ENCODE results near the gene GRPEL2. TPM values are rescaled to one million over a fixed set of nuclear protein-coding genes. Genes with fewer than 3 reads are reported as not detected.

Gene GRPEL2
- polyA plus RNA-seq, 10 donors, result 11.4 to 26.9 (median 16.5) TPM

DNA sequence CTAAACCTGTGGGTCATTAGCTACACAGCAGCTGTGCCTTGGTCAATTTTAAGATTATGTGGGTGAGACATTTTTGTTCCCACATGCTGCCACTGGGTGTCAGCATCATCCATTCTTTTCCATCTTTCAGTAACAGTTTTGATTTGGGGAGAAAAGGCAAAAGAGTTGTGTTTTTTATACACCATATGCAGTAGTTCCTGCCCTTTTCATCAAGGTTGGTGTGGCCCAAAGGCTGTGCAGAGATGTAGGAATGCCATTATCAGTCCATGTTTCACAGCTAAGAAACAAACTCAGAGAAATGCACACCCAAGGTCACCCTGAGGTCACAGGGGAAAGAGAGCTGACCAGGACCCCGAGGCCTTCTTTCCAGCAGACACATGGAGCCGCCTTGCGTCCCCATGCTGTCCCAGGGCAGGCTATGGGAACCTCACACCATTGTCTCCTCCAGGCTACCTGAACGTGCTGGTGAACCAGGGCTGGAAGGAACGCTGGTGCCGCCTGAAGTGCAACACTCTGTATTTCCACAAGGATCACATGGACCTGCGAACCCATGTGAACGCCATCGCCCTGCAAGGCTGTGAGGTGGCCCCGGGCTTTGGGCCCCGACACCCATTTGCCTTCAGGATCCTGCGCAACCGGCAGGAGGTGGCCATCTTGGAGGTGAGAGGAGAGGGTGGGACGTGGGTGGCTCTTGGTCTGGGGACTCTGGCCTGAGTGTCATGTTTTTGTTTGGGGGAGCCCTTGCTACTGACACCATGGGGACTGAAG, 27.8 kb upstream of the GRPEL2 start:
- DNase-seq, result peak in 2 of 3 donors; percentile 57 to 76

DNA sequence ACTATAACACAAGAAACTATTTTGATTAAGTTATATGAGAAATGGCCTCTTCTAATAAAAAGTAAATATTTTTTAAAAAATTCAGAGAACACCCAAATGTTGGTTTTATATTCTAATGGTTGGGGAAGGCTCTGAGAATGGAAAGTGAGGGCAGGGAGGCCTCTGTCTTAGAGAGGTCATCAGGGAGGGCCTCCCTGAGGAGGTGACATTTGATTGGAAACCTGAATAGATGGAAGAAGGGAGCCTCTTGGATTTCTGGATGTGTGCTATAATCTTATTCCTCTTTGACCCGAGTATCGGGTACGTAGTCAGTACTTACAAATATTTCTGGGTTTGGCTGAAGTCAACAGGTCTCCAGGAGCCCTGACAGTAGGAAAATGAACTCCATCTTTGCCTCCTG, 26.1 kb upstream of the GRPEL2 start:
- no peak for DNase-seq

DNA sequence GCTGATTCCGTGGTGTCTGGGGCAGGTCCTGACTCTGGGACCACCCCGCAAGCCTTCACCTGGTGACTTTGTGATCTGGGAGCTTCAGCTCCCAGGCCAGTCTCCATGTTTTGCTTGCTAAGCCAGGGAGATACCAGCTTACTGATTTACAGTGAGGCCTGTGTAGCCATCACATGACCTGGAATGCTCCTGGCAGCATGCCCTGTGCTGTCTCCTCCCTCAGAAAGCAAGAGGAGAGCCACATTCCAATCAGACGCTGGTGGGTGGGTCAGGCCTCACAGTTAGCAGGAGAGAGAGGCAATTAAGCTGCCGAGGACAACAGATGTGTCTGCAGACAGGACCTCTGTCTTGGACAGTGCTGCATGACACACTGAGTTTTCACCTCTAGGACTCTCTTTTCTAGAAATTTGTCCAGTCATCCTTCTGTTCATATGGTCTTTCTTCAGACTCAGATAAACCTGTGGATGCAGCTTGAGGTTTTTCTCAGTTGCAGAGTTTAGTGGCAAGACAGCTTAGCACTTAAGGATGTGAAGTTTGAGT, 24.4 kb upstream of the GRPEL2 start:
- peak; percentile 82 to 94 (median 87) for DNase-seq

DNA sequence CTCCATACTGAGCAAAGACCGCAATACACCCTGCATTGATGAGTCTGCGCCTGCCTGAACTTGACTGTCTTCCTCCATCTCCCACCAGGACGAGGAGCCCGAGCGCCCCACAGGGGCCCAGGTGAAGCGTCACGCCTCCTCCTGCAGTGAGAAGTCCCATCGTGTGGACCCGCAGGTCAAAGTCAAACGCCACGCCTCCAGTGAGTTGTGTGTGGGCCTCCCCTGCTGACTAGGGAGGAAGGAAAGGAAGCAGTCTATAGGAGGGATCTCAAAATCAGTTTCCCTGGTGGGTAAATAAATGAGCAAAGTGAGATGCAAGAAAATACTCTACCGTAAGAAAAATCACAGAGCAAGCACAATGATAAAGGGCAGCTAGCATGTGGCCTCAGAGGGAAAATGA, 22.8 kb upstream of the GRPEL2 start:
- DNase-seq, result no peak

DNA sequence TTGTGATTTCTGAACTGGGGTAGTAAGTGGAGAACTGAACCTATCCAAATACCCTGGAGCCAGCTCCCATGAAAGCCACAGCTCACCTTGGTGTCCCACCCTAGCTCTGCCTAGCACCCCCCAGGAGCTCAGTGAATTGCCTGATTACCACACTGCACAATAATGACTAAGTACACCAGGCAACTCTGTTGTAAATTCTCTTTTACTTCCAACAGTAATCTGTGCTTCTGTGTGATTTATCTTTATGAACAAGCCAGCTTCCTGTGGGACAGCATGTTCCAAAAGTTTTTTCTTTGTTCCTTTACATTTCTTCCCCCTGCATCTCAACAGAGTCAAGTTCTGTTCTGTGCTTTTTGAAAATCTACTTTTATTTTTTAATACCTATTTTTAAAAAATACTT, 22.1 kb upstream of the GRPEL2 start:
- DNase-seq, result no peak

DNA sequence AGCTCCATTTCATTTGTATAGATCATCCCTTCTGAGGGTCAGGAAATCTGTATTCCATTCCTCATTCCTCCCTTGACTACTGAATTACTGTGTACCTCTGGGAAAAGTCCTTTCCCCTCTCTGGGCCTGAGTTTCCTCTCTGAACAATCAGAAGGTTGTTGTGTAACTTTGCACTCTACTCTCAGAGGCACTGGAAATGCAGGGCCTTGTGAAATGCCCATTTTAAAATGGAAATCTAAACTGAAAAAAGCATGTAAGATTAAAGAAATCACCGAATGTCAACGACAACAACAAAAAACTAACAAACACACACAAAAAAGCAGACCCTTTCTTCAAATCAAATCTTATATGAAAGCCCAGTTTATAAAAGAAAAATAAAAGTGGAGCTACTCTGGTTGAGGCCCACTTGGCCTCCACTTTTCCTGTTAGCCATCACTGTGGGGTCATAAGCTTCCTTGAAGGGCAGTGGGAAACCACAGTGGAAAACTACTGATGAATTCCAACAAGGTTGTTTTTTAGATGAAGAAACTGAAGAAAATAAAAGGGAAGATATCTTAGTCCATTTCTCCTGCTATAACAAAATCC, 21.6 kb upstream of the GRPEL2 start:
- DNase-seq, result no peak

DNA sequence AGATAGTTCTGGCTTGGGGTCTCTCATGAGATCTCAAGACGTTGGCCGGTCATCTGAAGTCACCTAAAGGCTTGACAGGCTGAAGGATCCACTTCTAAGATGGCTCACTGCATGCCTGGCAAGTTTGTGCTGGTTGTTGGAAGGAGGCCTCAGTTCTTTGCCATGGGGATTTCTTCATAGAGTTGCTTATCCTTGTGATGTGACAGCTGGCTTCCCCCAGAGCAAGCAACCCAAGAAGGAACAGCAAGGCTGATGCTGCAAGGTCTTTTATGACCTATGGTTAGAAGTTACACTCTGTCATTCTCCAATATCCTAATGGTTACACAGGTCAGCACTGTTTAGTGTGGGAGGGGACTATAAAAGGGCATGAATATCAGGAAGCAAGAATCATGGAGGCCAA, 20.7 kb upstream of the GRPEL2 start:
- no peak for DNase-seq

DNA sequence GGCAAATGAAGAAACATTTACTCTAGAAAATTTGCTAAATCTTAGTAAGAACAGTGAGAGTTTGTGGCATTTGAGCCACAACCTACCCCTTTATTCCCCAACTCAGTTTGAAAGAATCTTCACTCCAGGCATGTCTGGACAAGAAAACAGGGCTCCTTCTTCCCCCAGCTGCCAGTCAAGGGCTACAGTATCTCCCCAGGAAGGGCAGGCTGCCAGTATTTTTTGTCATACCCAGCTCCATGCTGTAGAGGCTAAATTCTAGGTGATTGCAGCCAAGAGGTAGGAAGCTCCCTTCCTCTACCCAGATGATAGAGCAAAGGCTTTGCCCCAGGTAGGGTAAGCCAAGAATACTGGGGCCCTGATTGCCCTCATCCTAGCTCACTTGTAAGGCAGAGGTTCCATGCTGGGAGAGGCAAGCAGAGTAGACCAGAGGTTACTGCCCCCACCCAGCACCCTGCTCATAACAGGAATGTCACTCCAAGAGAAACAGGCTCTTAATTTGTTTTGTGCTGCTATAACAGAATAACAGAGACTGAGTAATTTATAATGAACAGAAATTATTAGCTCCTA, 20.0 kb upstream of the GRPEL2 start:
- DNase-seq, result no peak

DNA sequence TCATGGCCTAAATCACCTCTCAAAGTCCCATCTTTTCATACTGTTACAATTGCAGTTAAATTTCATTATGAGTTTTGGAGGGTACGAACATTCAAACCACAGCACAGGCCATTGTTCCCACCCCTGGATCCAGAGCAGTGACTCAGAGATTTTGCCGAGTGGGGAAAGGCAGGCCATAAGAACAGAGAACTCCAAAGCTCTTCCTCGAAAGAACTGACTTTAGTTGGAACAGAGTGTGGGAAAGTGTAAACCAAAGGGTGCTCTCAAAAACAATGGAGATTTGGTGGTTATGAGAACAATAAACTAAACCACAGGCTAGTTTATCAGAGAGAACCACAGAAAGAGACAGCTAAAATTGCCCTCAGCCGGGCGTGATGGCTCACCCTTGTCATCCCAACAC, 19.4 kb upstream of the GRPEL2 start:
- DNase-seq, result no peak

DNA sequence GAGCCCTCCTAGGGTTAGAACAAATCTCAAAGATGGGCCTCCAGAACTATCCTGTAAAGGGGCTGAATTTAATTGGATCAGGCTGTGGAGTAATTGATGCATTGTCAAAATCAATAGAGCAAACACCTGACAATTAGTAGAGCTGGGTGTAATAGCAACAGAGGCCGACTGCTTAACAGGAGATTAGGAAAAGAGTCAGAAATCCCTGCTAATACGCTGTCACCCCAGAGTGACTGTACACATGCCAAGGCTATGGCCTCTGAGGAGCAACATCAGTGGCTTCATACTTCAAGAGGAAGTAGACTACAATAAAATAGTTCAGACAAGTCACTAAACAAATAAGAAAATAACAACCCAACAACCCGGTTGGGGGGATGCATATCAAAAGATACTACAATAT, 18.7 kb upstream of the GRPEL2 start:
- DNase-seq, result no peak

DNA sequence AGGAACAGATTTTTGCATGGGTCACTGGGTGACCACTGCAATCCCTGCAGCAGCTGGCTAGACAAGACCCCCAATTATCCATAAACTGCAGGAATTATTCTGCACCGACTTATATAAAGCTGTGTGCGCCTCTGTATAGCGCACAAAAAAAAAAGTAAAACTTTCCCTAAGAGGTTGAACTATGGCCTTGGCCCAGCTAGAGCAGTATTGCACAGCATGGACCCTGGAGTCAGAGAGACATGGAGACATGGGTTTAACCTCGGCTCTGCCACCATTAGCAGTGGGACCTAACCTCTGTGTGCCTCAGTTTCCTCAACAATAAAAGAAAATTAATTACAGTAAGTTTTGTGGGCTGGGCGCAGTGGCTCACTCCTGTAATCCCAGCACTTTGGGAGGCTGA, 17.1 kb upstream of the GRPEL2 start:
- DNase-seq, result no peak

DNA sequence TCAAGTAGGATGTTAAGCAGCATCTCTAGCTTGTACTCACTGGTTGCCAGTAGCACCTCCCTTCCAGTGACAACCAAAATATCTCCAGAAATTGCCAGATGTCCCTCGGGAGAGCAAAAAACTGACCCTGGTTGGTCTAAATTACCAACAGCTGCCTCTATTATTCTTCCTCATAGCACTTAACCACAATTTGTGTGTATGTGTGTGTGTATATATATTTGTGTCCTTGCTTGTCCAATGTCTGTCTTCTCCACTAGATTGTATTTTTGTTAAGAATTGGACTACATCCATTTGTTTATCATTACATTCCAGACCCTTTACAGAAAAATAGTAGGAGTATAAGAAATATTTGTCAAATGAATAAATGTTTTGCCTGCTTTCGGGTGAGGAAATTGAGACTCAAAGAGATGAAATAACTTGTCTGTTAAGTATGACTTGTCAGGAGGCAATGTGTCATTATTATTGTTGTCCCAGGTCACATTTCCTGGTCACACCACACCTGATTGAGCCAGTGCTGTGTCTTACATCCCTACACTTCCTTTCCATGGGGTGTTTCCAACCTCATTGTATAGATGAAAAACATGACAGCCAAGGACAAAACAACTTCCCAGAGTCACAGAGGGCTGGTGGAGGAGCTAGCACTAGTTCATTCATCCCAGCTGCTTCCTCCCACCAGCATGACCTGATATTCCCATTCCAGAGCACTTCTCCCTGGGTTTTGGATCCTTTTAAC, 11.4 kb upstream of the GRPEL2 start:
- DNase-seq, result no peak

DNA sequence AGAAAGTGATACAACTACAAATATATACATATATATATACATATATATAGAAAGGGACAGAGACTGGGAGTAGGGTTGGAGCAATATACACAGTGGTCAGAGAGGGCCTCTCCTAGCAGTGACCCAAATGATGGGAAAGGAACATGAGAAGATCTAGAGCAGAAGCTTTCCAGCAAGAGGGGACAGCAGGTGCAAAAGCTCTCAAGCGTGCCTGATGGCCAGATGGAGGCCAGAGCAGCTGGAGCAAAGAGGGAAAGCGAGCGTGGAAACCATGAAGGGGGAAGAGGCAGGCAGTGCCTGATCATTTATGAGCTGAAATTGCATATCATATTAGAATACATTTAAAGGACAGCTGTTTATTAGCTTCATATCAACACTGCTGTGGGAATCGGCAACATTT, 7.6 kb upstream of the GRPEL2 start:
- peak; percentile 36 to 59 (median 59) for DNase-seq

DNA sequence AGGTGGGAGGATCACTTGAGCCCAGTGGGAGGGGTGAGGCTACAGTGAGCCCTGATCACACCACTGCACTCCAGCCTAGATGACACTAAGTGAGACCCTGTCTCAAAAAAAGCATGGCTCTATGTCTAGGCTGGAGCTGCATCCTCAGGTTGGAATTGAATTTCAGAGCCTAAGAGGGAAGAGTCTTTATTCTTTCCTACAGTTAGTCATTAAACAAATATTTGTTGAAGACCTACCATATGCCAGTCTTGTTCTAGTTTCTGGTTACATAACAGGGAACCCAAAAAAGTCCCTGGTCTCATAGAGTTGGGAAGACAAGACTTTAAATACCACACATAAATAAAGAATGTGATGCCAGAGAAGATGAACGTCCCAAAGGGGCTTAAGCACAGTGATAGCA, 6.9 kb upstream of the GRPEL2 start:
- no peak for DNase-seq

DNA sequence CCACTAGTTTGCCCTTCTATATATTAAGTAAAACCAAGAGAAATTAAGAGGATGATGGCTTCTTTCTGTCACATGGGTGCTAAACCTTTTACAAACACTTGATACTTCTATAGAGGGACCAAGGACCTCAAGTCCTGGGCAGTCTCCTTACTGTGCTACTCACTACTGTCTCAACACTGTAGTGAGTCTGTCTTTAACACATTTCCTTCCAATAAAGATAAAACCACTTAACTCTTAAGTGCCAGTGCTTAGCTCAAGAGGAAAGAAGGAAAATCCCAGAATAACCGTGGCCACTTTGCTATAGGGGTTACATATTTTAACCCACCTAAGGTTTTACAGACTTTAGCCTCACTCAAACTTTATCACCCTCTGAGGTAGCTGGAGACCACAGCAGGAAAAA, 4.4 kb upstream of the GRPEL2 start:
- no peak for DNase-seq

DNA sequence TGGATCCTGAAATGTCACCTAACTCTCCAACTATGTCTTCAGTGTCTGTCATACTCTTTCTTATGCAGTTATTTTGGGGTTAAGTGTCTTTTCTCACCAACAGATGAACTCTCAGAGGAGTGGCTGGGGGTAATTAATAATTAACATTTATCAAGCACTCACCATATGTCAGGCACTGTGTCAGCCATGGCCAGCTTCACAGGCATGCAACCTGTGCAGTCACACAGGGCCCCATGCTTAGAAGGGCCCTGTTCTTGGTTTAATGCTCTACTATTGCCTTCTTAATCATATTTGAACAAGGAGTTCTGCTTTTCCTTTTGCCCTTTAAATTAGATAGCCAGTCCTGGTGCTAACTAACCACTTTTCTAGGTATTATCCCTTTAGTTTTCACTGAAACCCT, 3.4 kb upstream of the GRPEL2 start:
- DNase-seq, result no peak

DNA sequence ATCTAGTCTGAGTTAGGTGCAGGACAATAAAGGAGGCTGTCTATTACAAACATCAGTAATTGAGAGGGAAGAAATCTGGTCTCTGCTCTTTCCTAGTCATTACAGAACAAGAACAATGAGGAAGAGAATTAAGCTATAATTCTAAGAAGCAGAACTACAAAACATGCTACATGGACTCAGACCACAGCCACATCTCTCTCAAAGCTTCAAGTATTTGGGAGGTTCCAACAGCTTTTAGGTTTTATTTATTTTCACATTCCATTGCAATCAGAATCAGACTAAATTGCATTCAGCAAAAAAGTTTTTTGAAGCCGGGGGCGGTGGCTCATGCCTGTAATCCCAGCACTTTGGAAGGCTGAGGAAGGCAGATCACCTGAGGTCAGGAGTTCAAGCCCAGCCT, 1.1 kb upstream of the GRPEL2 start:
- DNase-seq, result no peak

DNA sequence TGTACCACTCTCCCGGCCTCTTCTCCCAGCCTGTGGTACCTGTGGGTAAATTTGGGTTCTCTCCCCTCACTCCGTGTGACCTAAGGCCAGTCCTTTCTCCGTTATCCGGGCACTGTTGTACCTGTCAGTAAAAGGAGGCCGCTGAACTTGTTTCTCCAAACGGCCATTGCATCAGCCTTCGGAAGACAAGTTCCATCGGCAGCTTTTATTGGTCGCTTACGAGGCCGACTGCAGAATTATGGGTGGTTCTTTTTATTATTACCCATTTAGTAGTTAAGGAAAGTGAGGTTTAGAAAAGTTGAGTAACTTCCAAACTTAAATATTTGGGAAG, 558 bp downstream of the GRPEL2 start:
- DNase-seq, result no peak

DNA sequence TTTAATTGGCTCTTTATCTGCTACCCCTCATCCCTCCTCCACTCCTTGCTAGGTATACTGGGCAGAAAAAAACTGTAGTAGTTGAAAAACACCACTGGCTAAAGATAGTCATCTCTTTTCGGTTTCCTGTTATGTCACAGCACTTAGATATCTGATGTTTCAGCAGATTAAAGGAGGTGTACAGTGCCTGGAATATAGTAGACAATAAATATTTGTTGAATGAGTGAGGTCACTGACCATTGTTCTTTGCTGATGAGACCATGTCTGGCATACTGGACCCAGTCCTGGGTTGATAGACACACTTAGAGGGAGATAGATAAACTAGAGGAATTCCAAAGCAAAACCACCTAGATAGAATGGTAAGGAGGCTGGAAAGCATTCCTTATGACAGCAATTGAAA, 3.2 kb downstream of the GRPEL2 start:
- no peak for DNase-seq

DNA sequence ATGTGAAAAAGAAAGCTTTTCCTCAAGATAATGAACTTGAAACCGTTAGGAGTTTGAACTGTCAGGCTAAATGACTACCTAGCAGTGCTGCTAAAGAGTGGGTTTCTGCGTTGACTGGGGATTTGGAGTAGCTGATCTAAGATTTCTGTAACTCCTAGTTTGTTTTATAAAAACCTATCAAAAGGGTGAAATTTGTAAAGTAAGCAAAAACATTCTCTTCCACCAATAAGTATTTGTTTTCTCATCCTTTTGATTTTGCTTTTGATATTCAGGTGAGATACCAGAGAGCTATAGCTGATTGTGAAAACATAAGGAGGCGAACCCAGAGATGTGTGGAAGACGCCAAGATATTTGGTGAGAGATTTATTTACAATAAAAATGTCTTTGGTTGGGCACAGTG, 4.1 kb downstream of the GRPEL2 start:
- no peak for DNase-seq

DNA sequence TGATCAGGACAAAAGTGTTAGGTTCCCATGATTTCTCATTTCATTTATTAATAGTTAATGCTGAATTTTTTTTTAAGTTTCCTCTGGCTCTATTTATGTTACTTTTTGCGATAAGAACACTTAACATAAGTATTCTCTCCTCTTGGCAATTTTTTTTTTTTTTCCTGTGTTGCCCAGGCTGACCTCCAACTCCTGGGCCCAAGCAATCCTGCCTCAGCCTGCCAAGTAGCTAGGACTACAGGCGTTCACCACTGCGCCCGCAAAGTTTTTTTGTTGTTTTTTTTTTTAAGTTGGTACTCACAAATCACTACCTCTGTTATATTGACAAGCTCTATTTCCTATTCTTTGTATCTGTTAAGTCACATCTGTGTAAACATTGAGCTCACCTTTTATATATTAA, 6.9 kb downstream of the GRPEL2 start:
- DNase-seq, result no peak

DNA sequence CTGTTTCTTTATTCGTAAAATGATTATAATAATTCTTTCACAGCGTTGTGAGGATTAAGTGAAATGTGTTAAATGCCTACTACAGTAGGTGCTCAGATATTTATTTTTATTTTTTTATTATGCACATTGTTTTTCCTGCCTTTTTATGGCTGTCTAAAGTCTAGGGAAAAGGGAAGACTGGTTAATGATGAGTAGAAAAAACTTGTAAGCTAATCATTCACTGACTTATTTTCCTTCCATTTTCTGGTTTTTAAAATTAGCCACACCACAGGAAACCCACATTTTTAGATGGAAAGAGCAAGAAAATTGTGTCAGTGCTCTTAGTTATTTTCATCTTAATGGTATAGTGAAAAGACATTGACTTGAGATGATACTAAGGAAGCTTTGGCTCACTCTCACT, 8.6 kb downstream of the GRPEL2 start:
- no peak for DNase-seq

DNA sequence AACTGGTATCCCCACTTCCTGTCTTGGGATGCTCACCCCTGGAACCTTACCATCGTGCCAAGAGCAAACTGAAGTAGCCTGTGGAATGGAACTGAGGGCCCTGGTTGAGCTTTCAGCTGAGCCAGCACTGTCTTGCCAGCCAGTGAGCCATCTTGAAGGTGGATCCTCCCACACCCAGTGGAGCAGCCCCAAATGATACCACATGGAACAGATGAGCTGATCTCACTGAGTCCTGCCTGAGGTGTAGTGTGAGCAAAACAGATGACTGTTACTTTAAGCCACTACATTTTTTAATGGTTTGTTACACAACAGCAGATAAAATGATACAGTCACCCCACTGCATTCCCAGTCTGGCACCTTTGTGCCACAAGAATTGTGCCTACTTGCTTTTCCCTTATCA, 10.4 kb downstream of the GRPEL2 start:
- no peak for DNase-seq

All from muscle of back (tissue), 11 donors.